Activated CD4-positive, alpha-beta T cell treated with anti-CD3 and anti-CD28 coated beads, Interleukin-2, amount 10 ng/mL, durations not matched to agents 7 days and 5 days (primary cell): ENCODE data around the gene PROM2. TPM values are rescaled to one million over a fixed set of nuclear protein-coding genes. Genes with fewer than 3 reads are reported as not detected.

Experiments
- CTCF ChIA-PET: fragments of 350-600 bp; sonication (Branson Sonifier 250); formaldehyde crosslinking; loops from one replicate; lab custom pipeline; 2021; ENCODE audit warnings: antibody characterized with exemption; lab: Charles Lee
- POLR2A ChIA-PET: fragments of 350-600 bp; sonication (Branson Sonifier 250); formaldehyde crosslinking; loops from one replicate; lab custom pipeline; 2021; ENCODE audit warnings: antibody characterized with exemption; lab: Charles Lee
- DNase-seq: peaks from one replicate; pipeline ENCODE4 v3.0.0-alpha.2; 2020
- H3K27ac Mint-ChIP-seq: one replicate; pipeline ENCODE4 v1.8.0; 2021; ENCODE audit warnings: mild to moderate bottlenecking, moderate library complexity, mixed read lengths
- H3K27me3 Mint-ChIP-seq: one replicate; pipeline ENCODE4 v1.8.0; 2021; ENCODE audit warnings: mixed read lengths
- H3K36me3 Mint-ChIP-seq: one replicate; pipeline ENCODE4 v1.8.0; 2021; ENCODE audit warnings: low read depth, mixed read lengths
- H3K4me1 Mint-ChIP-seq: one replicate; pipeline ENCODE4 v1.8.0; 2021; ENCODE audit warnings: mixed read lengths
- H3K4me3 Mint-ChIP-seq: one replicate; pipeline ENCODE4 v1.8.0; 2021; ENCODE audit warnings: mild to moderate bottlenecking, moderate library complexity, mixed read lengths
- H3K9me3 Mint-ChIP-seq: one replicate; pipeline ENCODE4 v1.8.0; 2021; ENCODE audit warnings: mixed read lengths
- total RNA-seq, 2 experiments: library from RNA; stranded (reverse); gene quantifications; one replicate each; pipeline ENCODE4 v1.2.3, GENCODE V29; 2021

PROM2 gene
- total RNA-seq, 2 experiments from 2014 or later = 0.08 to 0.42 TPM

- DNase-seq = no peak
- H3K36me3 Mint-ChIP-seq = no peaks in the 10 kb centered on the region
- no peaks in the 10 kb centered on the region for H3K27me3 Mint-ChIP-seq
- H3K4me3 Mint-ChIP-seq = no peak overlapping the region
- CTCF ChIA-PET = interaction anchor here (1.2 kb wide), 1 partner anchor 27 kb away, joined by 3 read pairs; no protein-coding TSS in a partner anchor
- peaks cover 8% of the 10 kb centered on the region for H3K9me3 Mint-ChIP-seq
- POLR2A ChIA-PET = no interaction called here
- H3K27ac Mint-ChIP-seq = no peak overlapping the region
- no peaks in the 10 kb centered on the region for H3K4me1 Mint-ChIP-seq
Measured at GRCh38 chr2:95328358-95329125, 54.3 kb downstream of the PROM2 start.

- ChIA-PET CTCF (interaction anchor here (1.2 kb wide), 1 partner anchor 28 kb away, joined by 3 read pairs; no protein-coding TSS in a partner anchor), POLR2A (no interaction called here)
- H3K27ac Mint-ChIP-seq = no peak overlapping the region
- H3K36me3 Mint-ChIP-seq = no peaks in the 10 kb centered on the region
- H3K27me3 Mint-ChIP-seq = peaks cover 2% of the 10 kb centered on the region
- H3K4me1 Mint-ChIP-seq = no peaks in the 10 kb centered on the region
- H3K4me3 Mint-ChIP-seq = no peak overlapping the region
- peaks cover 8% of the 10 kb centered on the region for H3K9me3 Mint-ChIP-seq
- no peak for DNase-seq
Measured at GRCh38 chr2:95329401-95329800, 55.2 kb downstream of the PROM2 start.

- no peaks in the 10 kb centered on the region for H3K4me1 Mint-ChIP-seq
- H3K4me3 Mint-ChIP-seq = no peak overlapping the region
- no peaks in the 10 kb centered on the region for H3K36me3 Mint-ChIP-seq
- ChIA-PET POLR2A (no interaction called here), CTCF (interaction anchor here (1.2 kb wide), 2 partner anchors 15 to 28 kb away, joined by 3 to 4 read pairs; no protein-coding TSS in a partner anchor)
- DNase-seq = no peak
- H3K27ac Mint-ChIP-seq = no peak overlapping the region
- H3K9me3 Mint-ChIP-seq = peaks cover 8% of the 10 kb centered on the region
- H3K27me3 Mint-ChIP-seq = peaks cover 3% of the 10 kb centered on the region
Measured at GRCh38 chr2:95329891-95330793, 55.9 kb downstream of the PROM2 start.

GRCh38 chr2:95330794-95331338 is 56.6 kb downstream of the PROM2 start:
- no peaks in the 10 kb centered on the region for H3K36me3 Mint-ChIP-seq
- H3K4me1 Mint-ChIP-seq = no peaks in the 10 kb centered on the region
- peaks cover 3% of the 10 kb centered on the region for H3K9me3 Mint-ChIP-seq
- no peak for DNase-seq
- no peak overlapping the region for H3K4me3 Mint-ChIP-seq
- peaks cover 4% of the 10 kb centered on the region for H3K27me3 Mint-ChIP-seq
- POLR2A ChIA-PET = no interaction called here
- H3K27ac Mint-ChIP-seq = no peak overlapping the region
- CTCF ChIA-PET = interaction anchor here (1.2 kb wide), 1 partner anchor 15 kb away, joined by 4 read pairs; no protein-coding TSS in a partner anchor

GRCh38 chr2:95331606-95332005 is 57.4 kb downstream of the PROM2 start:
- Mint-ChIP-seq H3K4me3 (no peak overlapping the region), H3K9me3 (no peaks in the 10 kb centered on the region), H3K27me3 (peaks cover 7% of the 10 kb centered on the region), H3K4me1 (no peaks in the 10 kb centered on the region), H3K36me3 (no peaks in the 10 kb centered on the region), H3K27ac (no peak overlapping the region)
- CTCF ChIA-PET = interaction anchor here (1.2 kb wide), 1 partner anchor 14 kb away, joined by 4 read pairs; no protein-coding TSS in a partner anchor
- POLR2A ChIA-PET = no interaction called here
- no peak for DNase-seq

- no peaks in the 10 kb centered on the region for H3K36me3 Mint-ChIP-seq
- CTCF ChIA-PET = no interaction called here
Measured at GRCh38 chr2:95332036-95332435, 57.8 kb downstream of the PROM2 start.

GRCh38 chr2:95333056-95333455 is 58.8 kb downstream of the PROM2 start:
- Mint-ChIP-seq H3K4me3 (no peak overlapping the region), H3K4me1 (no peaks in the 10 kb centered on the region), H3K27me3 (peaks cover 7% of the 10 kb centered on the region), H3K27ac (no peak overlapping the region), H3K9me3 (no peaks in the 10 kb centered on the region), H3K36me3 (no peaks in the 10 kb centered on the region)
- DNase-seq = no peak
- CTCF ChIA-PET = no interaction called here
- POLR2A ChIA-PET = no interaction called here

More at GRCh38 chr2:95332036-95332435, 57.8 kb downstream of the PROM2 start:
- Mint-ChIP-seq H3K27me3 (peaks cover 7% of the 10 kb centered on the region), H3K9me3 (no peaks in the 10 kb centered on the region), H3K4me3 (no peak overlapping the region), H3K4me1 (no peaks in the 10 kb centered on the region), H3K27ac (no peak overlapping the region)
- POLR2A ChIA-PET = no interaction called here
- DNase-seq = no peak

- no peak for DNase-seq
- Mint-ChIP-seq H3K27ac (no peak overlapping the region), H3K4me1 (no peaks in the 10 kb centered on the region), H3K27me3 (peaks cover 7% of the 10 kb centered on the region), H3K9me3 (no peaks in the 10 kb centered on the region), H3K4me3 (no peak overlapping the region), H3K36me3 (no peaks in the 10 kb centered on the region)
- ChIA-PET CTCF (interaction anchor here (1.1 kb wide), 1 partner anchor 11 kb away, joined by 4 read pairs; no protein-coding TSS in a partner anchor), POLR2A (no interaction called here)
Measured at GRCh38 chr2:95333888-95334338, 59.7 kb downstream of the PROM2 start.

- POLR2A ChIA-PET = no interaction called here
- Mint-ChIP-seq H3K9me3 (no peaks in the 10 kb centered on the region), H3K36me3 (no peaks in the 10 kb centered on the region), H3K4me3 (no peak overlapping the region), H3K27me3 (peaks cover 7% of the 10 kb centered on the region), H3K4me1 (no peaks in the 10 kb centered on the region), H3K27ac (no peak overlapping the region)
- no peak for DNase-seq
- CTCF ChIA-PET = interaction anchor here (1.1 kb wide), 1 partner anchor 10 kb away, joined by 4 read pairs; no protein-coding TSS in a partner anchor
Measured at GRCh38 chr2:95334916-95335641, 60.8 kb downstream of the PROM2 start.

- no peaks in the 10 kb centered on the region for H3K9me3 Mint-ChIP-seq
- POLR2A ChIA-PET = no interaction called here
- H3K27me3 Mint-ChIP-seq = peaks cover 7% of the 10 kb centered on the region
- DNase-seq = no peak
- H3K4me1 Mint-ChIP-seq = no peaks in the 10 kb centered on the region
- H3K4me3 Mint-ChIP-seq = no peak overlapping the region
- H3K36me3 Mint-ChIP-seq = no peaks in the 10 kb centered on the region
- CTCF ChIA-PET = no interaction called here
- H3K27ac Mint-ChIP-seq = no peak overlapping the region
Measured at GRCh38 chr2:95336406-95336805, 62.2 kb downstream of the PROM2 start.

GRCh38 chr2:95337829-95338228 is 63.6 kb downstream of the PROM2 start:
- no peak overlapping the region for H3K27ac Mint-ChIP-seq
- no peaks in the 10 kb centered on the region for H3K9me3 Mint-ChIP-seq
- peaks cover 13% of the 10 kb centered on the region for H3K27me3 Mint-ChIP-seq
- no peaks in the 10 kb centered on the region for H3K36me3 Mint-ChIP-seq
- CTCF ChIA-PET = interaction anchor here (0.6 kb wide), 1 partner anchor 56 kb away, joined by 3 read pairs; no protein-coding TSS in a partner anchor
- no peak overlapping the region for H3K4me3 Mint-ChIP-seq
- no peak for DNase-seq
- no peaks in the 10 kb centered on the region for H3K4me1 Mint-ChIP-seq
- POLR2A ChIA-PET = no interaction called here
